ENCODE data around the gene OXA1L.

The OXA1L gene

GRCh38 chr14:22822016-22822570 lies 55.6 kb downstream of the OXA1L start:
- TF ChIP-seq, protein P1, sequence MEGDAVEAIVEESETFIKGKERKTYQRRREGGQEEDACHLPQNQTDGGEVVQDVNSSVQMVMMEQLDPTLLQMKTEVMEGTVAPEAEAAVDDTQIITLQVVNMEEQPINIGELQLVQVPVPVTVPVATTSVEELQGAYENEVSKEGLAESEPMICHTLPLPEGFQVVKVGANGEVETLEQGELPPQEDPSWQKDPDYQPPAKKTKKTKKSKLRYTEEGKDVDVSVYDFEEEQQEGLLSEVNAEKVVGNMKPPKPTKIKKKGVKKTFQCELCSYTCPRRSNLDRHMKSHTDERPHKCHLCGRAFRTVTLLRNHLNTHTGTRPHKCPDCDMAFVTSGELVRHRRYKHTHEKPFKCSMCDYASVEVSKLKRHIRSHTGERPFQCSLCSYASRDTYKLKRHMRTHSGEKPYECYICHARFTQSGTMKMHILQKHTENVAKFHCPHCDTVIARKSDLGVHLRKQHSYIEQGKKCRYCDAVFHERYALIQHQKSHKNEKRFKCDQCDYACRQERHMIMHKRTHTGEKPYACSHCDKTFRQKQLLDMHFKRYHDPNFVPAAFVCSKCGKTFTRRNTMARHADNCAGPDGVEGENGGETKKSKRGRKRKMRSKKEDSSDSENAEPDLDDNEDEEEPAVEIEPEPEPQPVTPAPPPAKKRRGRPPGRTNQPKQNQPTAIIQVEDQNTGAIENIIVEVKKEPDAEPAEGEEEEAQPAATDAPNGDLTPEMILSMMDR (IDR thresholded peaks at IDR 0.05; ENCODE audit: low read depth, low read length): no peak
- no peak for DNase-seq (ENCODE audit: extremely low read depth, low read depth)

All from AG09319 (cell line).